IPS-18a (cell line): Measurements from ENCODE around the gene PRR29.
"Not testable (repeated sequence)": the region's sequence is repeated elsewhere in the genome, so short reads cannot be mapped to it uniquely, and the experiment has no call there.

Experiments
- H3K27ac ChIP-seq: one replicate; pipeline ENCODE4 v1.5.1; 2013; ENCODE audit warnings: low read length
- H3K27me3 ChIP-seq: one replicate; pipeline ENCODE4 v1.6.1; 2013; ENCODE audit warnings: mild to moderate bottlenecking, low read length; ENCODE audit not compliant: control insufficient read depth, insufficient read depth
- H3K36me3 ChIP-seq: one replicate; pipeline ENCODE4 v1.6.1; 2013; ENCODE audit warnings: low read depth, low read length; ENCODE audit not compliant: control insufficient read depth
- H3K4me1 ChIP-seq: one replicate; pipeline ENCODE4 v1.6.1; 2013; ENCODE audit warnings: low read depth, low read length; ENCODE audit not compliant: control insufficient read depth
- H3K4me3 ChIP-seq: one replicate; pipeline ENCODE4 v1.5.1; 2013; ENCODE audit warnings: low read length
- H3K9ac ChIP-seq: one replicate; pipeline ENCODE4 v1.6.1; 2013; ENCODE audit warnings: mild to moderate bottlenecking, low read length, moderate library complexity
- H3K9me3 ChIP-seq: one replicate; pipeline ENCODE4 v1.6.1; 2013; ENCODE audit warnings: low read depth, low read length; ENCODE audit not compliant: control insufficient read depth

Gene PRR29

GRCh38 chr17:63976702-63977101, 21.4 kb upstream of the PRR29 start:
- no peak overlapping the region for H3K4me3 ChIP-seq
- no peak overlapping the region for H3K27ac ChIP-seq
- no peaks in the 10 kb centered on the region for H3K9me3 ChIP-seq
- no peaks in the 10 kb centered on the region for H3K36me3 ChIP-seq
- no peaks in the 10 kb centered on the region for H3K27me3 ChIP-seq
- H3K9ac ChIP-seq: no peak overlapping the region
- H3K4me1 ChIP-seq: no peaks in the 10 kb centered on the region

DNA sequence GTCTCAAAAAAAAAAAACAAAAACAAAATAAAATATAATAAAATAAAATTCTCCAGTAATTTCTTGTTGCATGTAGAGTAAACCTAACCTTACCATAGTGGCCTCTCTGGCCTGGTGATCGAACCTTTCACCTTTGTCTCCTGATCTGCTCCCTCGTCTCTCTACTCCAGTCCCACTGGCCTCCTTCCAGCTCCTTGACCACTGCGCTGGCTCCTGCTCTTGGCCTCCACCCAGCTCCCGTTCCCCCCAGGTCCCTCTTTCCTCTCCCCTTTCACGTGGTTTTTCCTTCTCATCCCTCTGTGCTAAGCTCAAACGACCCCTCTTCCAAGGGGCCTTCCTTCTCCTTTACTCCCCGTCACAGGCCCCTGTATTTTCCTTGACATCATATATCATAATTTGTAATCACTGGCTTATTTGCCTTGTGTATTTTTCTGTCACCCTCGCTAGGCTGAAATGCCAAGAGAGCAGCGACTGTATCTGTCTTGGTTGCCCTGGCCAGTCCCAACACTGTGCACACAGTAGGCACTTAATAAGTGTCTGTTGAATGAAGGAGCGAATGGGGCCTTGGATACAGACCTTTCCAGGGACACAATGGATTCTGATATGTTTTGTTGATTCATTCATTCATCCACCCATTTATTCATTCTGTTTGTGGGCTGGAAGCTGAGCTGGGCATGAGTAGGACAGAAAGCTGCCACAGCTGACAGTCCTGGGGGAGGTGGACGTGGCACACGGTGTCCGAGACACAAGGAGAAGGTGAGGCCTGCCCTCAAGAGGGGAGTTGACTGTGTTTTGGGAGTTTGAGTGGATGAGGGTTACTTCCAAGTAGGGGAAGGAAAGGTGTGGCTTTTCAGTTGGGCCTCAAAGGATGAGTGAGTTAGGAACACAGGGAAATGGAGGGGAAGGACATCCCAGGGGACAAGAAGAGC, 19.6 kb upstream of the PRR29 start:
- peaks cover 2% of the 10 kb centered on the region for H3K9me3 ChIP-seq
- H3K36me3 ChIP-seq: no peaks in the 10 kb centered on the region
- no peaks in the 10 kb centered on the region for H3K27me3 ChIP-seq
- H3K4me1 ChIP-seq: no peaks in the 10 kb centered on the region
- H3K27ac ChIP-seq: no peak overlapping the region
- no peak overlapping the region for H3K4me3 ChIP-seq
- H3K9ac ChIP-seq: no peak overlapping the region

DNA sequence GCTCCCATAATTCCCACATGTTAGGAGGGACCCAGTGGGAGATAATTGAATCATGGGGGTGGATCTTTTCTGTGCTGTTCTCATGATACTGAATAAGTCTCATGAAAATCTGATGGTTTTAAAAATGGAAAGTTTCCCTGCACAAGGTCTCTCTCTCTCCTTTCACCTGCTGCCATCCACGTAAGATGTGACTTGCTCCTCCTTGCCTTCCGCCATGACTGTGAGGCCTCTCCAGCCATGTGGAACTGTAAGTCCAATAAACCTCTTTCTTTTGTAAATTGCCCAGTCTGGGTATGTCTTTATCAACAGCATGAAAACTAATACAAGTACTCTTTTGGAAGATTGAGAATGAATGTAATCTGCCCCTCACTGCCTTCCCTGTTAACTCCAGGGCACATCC, 15.5 kb upstream of the PRR29 start:
- not testable (repeated sequence) for H3K9ac ChIP-seq, H3K9me3 ChIP-seq, H3K27me3 ChIP-seq, H3K27ac ChIP-seq, H3K36me3 ChIP-seq, H3K4me3 ChIP-seq, H3K4me1 ChIP-seq

DNA sequence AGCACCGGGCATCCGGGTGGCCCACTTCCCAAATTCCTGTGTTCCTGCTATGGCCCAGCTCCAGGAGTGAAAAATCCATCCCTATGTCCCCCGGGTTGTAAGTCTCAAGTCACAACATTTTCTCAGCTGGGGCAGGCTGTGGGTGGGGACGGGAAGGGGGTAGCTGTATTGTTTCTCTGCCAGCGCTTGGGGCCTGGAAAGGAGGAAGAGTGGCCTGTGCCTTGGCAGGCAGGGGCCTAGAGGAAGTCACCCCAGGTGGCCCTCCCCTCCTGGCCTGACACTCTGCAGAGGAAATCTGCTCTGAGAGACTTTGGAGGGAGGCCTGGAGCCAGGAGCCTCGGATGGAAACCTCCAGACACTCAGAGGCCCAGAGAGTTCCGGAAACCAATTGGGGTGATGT, 14.8 kb upstream of the PRR29 start:
- H3K36me3 ChIP-seq: no peaks in the 10 kb centered on the region
- H3K9ac ChIP-seq: no peak overlapping the region

GRCh38 chr17:63984236-63984635, 13.9 kb upstream of the PRR29 start:
- Histone ChIP-seq H3K4me1 (peaks cover 3% of the 10 kb centered on the region), H3K36me3 (no peaks in the 10 kb centered on the region), H3K9me3 (peaks cover 2% of the 10 kb centered on the region), H3K9ac (no peak overlapping the region), H3K4me3 (no peak overlapping the region), H3K27ac (no peak overlapping the region), H3K27me3 (no peaks in the 10 kb centered on the region)

More for the DNA sequence above, 14.8 kb upstream of the PRR29 start:
- H3K4me3 ChIP-seq: no peak overlapping the region
- H3K27me3 ChIP-seq: no peaks in the 10 kb centered on the region
- H3K4me1 ChIP-seq: no peaks in the 10 kb centered on the region
- H3K9me3 ChIP-seq: peaks cover 2% of the 10 kb centered on the region
- no peak overlapping the region for H3K27ac ChIP-seq

DNA sequence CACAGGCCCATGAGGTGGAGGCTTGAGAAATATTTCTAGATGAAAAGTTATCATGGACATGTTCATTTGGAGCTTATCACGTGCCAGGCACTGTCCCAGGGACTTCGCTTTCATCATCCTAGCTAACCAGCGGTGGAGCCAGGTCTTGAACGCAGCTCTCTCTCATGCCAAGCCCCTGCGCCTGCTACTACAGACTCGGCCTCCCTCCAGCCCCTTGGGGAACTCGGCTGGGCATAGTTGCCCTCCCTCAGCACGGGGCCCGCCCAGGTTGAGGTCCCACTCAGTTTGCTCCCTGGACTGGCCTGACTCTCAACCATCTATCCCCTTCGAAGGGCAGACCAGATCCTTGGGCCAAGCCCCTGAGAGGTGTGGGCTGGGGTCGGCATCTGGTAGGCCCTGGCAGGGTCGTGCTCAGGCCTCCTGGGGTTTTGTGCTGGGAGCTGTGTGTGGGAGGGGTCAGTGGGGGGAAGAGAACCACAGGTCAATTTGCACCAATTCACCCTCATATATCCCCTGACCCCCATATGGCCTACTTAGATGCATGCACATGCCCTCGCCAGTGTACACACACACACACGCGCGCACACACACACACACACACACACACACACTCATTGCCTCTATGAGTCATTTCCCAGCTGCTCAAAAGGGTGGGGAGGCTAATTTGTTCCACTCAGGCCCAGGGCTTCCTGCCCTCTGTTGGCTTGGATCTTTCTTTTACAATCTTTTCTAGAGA, 13.3 kb upstream of the PRR29 start:
- Histone ChIP-seq H3K27ac (no peak overlapping the region), H3K4me1 (peaks cover 3% of the 10 kb centered on the region), H3K9ac (no peak overlapping the region)

GRCh38 chr17:63985387-63986140, 12.6 kb upstream of the PRR29 start:
- Histone ChIP-seq H3K4me3 (no peak overlapping the region), H3K36me3 (no peaks in the 10 kb centered on the region), H3K4me1 (peaks cover 3% of the 10 kb centered on the region), H3K9ac (no peak overlapping the region), H3K27ac (no peak overlapping the region), H3K9me3 (peaks cover 2% of the 10 kb centered on the region), H3K27me3 (no peaks in the 10 kb centered on the region)

More for the DNA sequence above, 13.3 kb upstream of the PRR29 start:
- no peaks in the 10 kb centered on the region for H3K36me3 ChIP-seq
- no peak overlapping the region for H3K4me3 ChIP-seq
- peaks cover 2% of the 10 kb centered on the region for H3K9me3 ChIP-seq
- no peaks in the 10 kb centered on the region for H3K27me3 ChIP-seq

GRCh38 chr17:63986821-63987220, 11.3 kb upstream of the PRR29 start:
- Histone ChIP-seq H3K4me1 (peaks cover 3% of the 10 kb centered on the region), H3K27me3 (no peaks in the 10 kb centered on the region), H3K9ac (no peak overlapping the region), H3K4me3 (no peak overlapping the region), H3K36me3 (no peaks in the 10 kb centered on the region), H3K27ac (no peak overlapping the region), H3K9me3 (peaks cover 2% of the 10 kb centered on the region)

- peaks cover 3% of the 10 kb centered on the region for H3K4me1 ChIP-seq
- H3K27me3 ChIP-seq: no peaks in the 10 kb centered on the region
- H3K9ac ChIP-seq: no peak overlapping the region
- H3K27ac ChIP-seq: no peak overlapping the region
- H3K9me3 ChIP-seq: peaks cover 2% of the 10 kb centered on the region
- no peaks in the 10 kb centered on the region for H3K36me3 ChIP-seq
- H3K4me3 ChIP-seq: no peak overlapping the region
Observed at GRCh38 chr17:63987221-63988126, 10.7 kb upstream of the PRR29 start.

GRCh38 chr17:63988127-63988478, 10.0 kb upstream of the PRR29 start:
- Histone ChIP-seq H3K27ac (no peak overlapping the region), H3K4me3 (no peak overlapping the region), H3K9ac (no peak overlapping the region), H3K9me3 (no peaks in the 10 kb centered on the region), H3K27me3 (no peaks in the 10 kb centered on the region), H3K4me1 (peaks cover 3% of the 10 kb centered on the region), H3K36me3 (no peaks in the 10 kb centered on the region)
